Liver (tissue), 3 donors: Measurements from ENCODE around the gene PSMA5.

Experiments used
- CTCF ChIP-seq: fragments of 150-350 bp; IDR thresholded peaks from 2 replicates; pipeline ENCODE4 v1.5.1; 2017; ENCODE audit warnings: improper control_type of control experiment, low read depth, low read length; ENCODE audit not compliant: missing input control
- GABPA ChIP-seq, 2 donors: IDR thresholded peaks in 1 of 2; conservative IDR thresholded peaks in 1 of 2; 2 replicates each; pipeline ENCODE4 v1.6.1; 2016; ENCODE audit warnings: antibody characterized with exemption in 2 of 2, mild to moderate bottlenecking in 1 of 2, moderate library complexity in 1 of 2
- MAX ChIP-seq: IDR thresholded peaks from 2 replicates; pipeline ENCODE4 v1.6.1; 2016; ENCODE audit warnings: antibody characterized with exemption
- NR2F2 ChIP-seq: IDR thresholded peaks from 2 replicates; pipeline ENCODE4 v1.6.1; 2016; ENCODE audit warnings: antibody characterized with exemption
- YY1 ChIP-seq: IDR thresholded peaks from 2 replicates; pipeline ENCODE4 v1.6.1; 2016; ENCODE audit warnings: antibody characterized with exemption, mild to moderate bottlenecking
- ZBTB33 ChIP-seq: IDR thresholded peaks from 2 replicates; pipeline ENCODE4 v1.6.1; 2016; ENCODE audit warnings: antibody characterized with exemption
- donor health status: healthy.
- donor health status: healthy.

GRCh38 chr1:109457819-109458218 lies 31.6 kb upstream of the PSMA5 start:
- TF ChIP-seq YY1 (no peak), CTCF (no peak), NR2F2 (no peak), GABPA (IDR thresholded peaks at IDR 0.05 in 1 of 2, conservative IDR thresholded peaks at IDR 0.05 in 1 of 2) (no peak), ZBTB33 (no peak), MAX (no peak)
